Measurements from ENCODE around the gene TRAPPC10.
"Not testable (repeated sequence)": the region's sequence is repeated elsewhere in the genome, so short reads cannot be mapped to it uniquely, and the experiment has no call there.

Gene TRAPPC10

DNA sequence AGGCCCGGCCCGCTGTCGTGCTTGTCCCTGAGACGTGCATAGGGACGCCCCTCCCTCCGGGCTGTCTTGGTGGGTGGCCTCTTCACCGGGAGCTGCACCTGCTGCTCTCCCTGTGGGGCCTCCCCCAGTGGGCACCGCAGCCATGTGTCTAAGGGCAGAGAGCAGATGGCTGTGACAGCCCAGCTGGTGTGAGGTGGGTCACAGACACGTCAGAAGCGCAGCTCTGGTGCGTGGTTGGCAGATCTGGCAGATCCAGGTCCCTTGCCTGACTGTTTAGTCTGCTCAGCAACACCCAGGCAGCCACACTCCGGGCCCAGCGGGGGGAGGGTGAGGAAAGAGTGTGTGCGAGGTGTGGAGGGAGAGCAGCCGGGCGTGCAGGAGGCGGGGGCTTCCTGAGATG is 131.3 kb downstream of the TRAPPC10 start:
- DNase-seq (ENCODE audit: low read depth, low spot score), result not testable (repeated sequence)

GRCh38 chr21:44143996-44144395 is 131.9 kb downstream of the TRAPPC10 start:
- not testable (repeated sequence) for DNase-seq (ENCODE audit: low read depth, low spot score)

DNA sequence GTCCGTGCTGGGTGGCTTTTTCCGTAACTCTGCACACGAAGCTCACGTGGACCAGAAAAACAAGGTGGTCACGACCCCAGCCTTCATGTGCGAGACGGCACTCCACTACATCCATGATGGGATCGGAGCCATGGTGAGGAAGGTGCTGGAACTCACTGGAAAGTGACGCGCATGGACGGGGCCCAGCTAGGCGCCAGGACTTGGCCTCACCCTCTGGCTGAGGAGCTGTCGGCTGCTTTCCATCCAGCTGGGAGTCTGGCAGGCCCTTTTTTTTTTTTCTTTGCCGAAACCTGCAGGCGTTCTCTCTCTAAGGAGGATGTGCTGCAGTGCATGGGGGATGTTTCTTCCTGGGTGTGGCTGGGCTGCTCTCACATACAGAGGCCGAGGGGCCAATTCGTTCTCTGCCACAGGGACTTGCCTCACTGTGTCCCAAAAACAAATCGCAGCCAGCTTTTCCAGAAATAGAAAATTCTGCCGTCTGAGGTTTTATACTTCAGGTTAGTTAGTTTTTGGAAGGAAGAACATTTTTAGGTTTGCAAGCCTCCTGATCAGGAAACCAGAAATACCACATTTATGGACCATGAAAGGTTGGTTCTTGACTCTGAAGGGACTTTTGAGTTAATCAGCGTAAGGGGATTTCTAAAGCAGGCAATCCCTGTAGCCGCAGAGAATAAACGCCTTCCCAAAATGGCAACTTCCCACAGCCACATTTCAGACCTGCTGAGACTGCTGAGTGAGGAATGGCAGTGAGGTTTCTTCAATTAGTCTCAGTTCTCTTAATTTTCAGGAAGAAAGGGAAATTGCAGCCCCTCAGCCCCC is 132.9 kb downstream of the TRAPPC10 start:
- DNase-seq (ENCODE audit: low read depth, low spot score), result not testable (repeated sequence)

- DNase-seq (ENCODE audit: low read depth, low spot score), result not testable (repeated sequence)
Observed at GRCh38 chr21:44145616-44146015, 133.5 kb downstream of the TRAPPC10 start.

GRCh38 chr21:44147108-44147507 is 135.0 kb downstream of the TRAPPC10 start:
- not testable (repeated sequence) for DNase-seq (ENCODE audit: low read depth, low spot score)

DNA sequence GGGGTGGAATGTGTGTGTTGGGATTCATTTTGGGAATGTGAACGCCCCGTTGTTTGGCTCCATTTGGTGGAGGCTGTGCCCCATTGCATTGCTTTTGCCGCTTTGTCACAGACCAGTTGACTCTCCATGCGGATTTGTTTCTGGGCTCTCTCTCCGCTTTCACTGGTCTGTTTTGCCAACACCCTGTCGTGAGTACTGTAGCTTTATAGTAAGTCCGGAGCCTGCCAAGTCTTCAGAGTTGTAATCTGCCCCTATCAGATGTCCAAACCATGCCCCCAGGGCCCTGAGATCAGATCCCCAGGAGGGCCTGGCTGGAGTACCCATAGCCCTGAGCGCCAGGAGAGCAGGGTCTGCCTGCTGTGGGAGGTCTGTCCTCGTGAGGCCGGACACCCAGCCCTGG is 138.1 kb downstream of the TRAPPC10 start:
- not testable (repeated sequence) for DNase-seq (ENCODE audit: low read depth, low spot score)

DNA sequence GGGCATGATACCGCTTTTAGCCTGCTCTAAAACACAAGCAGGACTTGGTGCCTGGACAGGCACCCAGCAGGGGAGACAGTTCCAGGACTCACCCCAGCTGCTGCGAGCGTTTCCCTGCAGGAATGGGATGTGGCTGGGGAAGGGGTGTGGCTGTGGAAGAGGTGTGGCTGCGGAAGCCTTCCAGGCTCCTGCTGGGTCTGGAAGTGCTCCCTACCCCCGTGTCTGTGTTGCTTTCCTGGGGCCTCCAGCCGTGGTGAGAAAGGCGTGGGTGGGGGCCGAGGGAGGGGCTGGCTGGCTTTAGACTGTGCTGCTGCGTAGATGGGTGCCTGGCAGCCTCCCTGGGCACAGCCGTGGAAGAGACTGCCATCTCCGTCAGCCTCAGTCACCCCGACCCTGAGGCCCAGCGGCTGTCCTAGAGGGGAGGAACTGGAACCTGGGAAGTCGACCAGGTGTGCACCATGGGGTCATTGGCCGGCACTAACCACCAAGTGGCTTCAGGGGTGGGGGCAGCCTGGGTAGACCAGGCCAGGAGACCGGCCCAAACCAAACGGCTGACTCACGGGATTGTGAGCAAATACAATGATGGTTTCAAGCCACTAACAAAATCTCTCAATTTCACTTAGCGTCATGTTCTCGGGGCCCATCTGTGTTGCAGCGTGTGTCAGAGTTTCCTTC is 141.2 kb downstream of the TRAPPC10 start:
- DNase-seq (ENCODE audit: low read depth, low spot score), result not testable (repeated sequence)

DNA sequence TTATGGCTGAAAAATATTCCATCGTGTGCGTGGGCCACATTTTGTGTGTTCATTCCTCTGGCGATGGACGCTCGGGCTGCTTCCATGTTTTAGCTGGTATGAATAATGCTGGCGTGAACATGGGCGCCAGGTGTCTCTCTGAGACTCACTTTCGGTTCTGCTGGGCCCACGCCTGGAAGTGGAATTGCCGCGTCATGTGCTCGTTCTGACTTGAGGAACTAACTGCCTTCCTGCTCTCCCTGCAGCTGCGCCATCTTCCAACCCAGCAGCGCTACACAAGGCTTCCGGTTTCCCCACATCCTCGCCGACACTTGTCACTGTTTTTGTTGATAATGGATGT is 141.8 kb downstream of the TRAPPC10 start:
- DNase-seq (ENCODE audit: low read depth, low spot score), result not testable (repeated sequence)

DNA sequence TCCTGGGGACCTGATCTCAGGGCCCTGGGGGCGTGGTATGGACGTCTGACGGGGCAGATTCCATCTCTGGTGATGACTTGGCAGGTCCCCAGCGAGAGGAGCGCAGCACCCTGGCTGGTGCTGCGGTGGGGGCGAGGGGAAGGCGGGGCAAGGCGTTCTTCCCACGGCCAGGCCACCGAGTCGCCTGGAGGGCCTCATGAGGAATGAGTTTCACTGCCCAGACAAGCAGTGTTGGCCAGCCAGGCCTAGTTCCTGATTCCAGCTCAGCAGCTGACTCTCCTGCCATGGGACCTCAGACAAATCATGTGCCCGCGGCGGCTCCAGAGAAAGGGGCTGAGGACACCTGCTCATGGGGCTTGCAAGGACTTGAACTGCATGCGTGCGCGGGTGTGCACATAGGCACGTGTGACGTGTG is 142.7 kb downstream of the TRAPPC10 start:
- not testable (repeated sequence) for DNase-seq (ENCODE audit: low read depth, low spot score)

- not testable (repeated sequence) for DNase-seq (ENCODE audit: low read depth, low spot score)
Observed at GRCh38 chr21:44155231-44155993, 143.3 kb downstream of the TRAPPC10 start.

GRCh38 chr21:44155994-44156380 is 143.9 kb downstream of the TRAPPC10 start:
- not testable (repeated sequence) for DNase-seq (ENCODE audit: low read depth, low spot score)

Measured in smooth muscle cell of the brain vasculature (primary cell).